ENCODE results near the gene MSX1. TPM values are rescaled to one million over a fixed set of nuclear protein-coding genes. Genes with fewer than 3 reads are reported as not detected.

Gene MSX1
- polyA plus RNA-seq, 1 experiment, result 1.7 TPM

DNA sequence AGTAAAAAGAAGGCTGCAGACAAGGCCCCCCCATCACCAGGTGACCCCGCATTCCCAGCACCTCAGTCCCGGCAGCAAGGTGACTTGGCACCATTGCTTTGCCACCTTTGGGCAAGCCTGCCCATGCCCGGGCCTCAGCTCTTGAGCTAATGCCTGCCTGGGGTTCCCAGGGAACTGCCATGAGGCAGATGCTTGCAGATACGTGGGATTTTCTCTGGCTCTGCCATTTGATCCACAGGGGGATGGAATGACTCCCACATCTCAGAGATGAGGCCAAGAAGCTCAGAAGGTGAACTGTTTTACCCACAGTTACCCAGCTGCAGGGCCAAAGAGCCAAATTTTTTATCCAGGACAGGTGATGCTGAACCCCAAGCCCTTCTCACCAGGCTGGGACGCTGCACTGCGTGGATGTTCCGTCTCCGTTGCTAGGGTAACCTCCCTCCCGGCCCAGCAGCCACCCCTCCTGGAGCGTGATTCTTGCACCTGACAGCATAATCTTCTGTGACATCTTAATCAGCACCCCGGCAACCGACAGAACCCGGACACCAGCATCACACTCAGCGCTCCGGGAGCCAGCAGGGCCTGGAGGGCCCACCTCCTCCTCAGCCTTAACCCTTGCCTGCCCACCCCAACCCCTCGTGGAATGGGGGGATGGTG, 15.7 kb upstream of the MSX1 start:
- POLR2A ChIA-PET, result no interaction called here
- CTCF ChIA-PET, result no interaction called here
- H3K9me3 ChIP-seq (ENCODE audit: control insufficient read depth, insufficient read depth, low read length), result no peaks in the 10 kb centered on the region
- TF ChIP-seq, protein P1, sequence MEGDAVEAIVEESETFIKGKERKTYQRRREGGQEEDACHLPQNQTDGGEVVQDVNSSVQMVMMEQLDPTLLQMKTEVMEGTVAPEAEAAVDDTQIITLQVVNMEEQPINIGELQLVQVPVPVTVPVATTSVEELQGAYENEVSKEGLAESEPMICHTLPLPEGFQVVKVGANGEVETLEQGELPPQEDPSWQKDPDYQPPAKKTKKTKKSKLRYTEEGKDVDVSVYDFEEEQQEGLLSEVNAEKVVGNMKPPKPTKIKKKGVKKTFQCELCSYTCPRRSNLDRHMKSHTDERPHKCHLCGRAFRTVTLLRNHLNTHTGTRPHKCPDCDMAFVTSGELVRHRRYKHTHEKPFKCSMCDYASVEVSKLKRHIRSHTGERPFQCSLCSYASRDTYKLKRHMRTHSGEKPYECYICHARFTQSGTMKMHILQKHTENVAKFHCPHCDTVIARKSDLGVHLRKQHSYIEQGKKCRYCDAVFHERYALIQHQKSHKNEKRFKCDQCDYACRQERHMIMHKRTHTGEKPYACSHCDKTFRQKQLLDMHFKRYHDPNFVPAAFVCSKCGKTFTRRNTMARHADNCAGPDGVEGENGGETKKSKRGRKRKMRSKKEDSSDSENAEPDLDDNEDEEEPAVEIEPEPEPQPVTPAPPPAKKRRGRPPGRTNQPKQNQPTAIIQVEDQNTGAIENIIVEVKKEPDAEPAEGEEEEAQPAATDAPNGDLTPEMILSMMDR (IDR thresholded peaks at IDR 0.05; ENCODE audit: low read depth, low read length), result no peak
- H3K27me3 ChIP-seq (ENCODE audit: control insufficient read depth, insufficient read depth, low read length), result peaks cover 30% of the 10 kb centered on the region
- H3K4me3 ChIP-seq (ENCODE audit: low read depth, low read length), result no peak overlapping the region
- H3K27ac ChIP-seq (ENCODE audit: low read depth, low read length), result no peak overlapping the region
- DNase-seq (ENCODE audit: low read depth, low spot score), result no peak

DNA sequence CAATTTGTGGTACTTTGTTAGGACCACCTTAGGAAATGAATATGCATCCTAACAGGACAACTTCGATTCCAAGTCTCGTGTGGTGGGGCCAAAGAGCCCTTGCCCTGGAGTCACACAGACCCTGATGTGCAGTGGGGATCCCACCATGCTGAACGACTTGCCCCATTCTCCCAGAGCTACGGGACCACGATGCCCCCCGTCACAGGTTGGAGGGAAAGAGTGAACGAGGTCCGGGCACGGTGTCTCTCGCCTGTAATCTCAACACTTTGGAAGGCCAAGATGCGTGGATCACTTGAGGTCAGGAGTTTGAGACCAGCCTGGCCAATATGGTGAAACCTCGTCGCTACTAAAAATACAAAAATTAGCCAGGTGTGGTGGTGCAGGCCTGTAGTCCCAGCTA, 14.4 kb upstream of the MSX1 start:
- ChIA-PET POLR2A (no interaction called here), CTCF (no interaction called here)
- TF ChIP-seq, protein P1 (IDR thresholded peaks at IDR 0.05; ENCODE audit: low read depth, low read length), result no peak
- H3K4me3 ChIP-seq (ENCODE audit: low read depth, low read length), result no peak overlapping the region
- DNase-seq (ENCODE audit: low read depth, low spot score), result no peak
- H3K27me3 ChIP-seq (ENCODE audit: control insufficient read depth, insufficient read depth, low read length), result peaks cover 23% of the 10 kb centered on the region
- H3K27ac ChIP-seq (ENCODE audit: low read depth, low read length), result no peak overlapping the region
- H3K9me3 ChIP-seq (ENCODE audit: control insufficient read depth, insufficient read depth, low read length), result no peaks in the 10 kb centered on the region

DNA sequence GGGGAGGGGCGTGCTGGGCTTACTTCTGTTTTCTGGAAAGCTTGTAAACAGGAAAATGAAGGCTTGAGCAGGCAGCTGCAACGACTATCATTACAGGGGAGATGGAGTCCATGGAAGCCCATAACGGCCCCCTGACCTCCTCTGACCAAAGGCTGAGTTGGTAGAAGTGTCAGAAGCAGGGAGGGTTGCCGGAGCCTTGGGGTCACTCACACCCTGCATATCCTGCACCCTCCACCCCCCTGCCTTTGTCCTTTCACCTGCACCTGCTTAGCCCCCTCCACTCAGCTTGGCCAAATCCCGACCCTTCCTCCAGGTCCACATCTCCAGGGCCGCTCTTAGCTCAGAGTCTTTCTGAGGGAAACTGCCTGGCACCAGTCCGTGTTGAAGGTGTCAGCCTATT, 12.5 kb upstream of the MSX1 start:
- ChIA-PET POLR2A (no interaction called here), CTCF (no interaction called here)
- H3K9me3 ChIP-seq (ENCODE audit: control insufficient read depth, insufficient read depth, low read length), result no peaks in the 10 kb centered on the region
- TF ChIP-seq, protein P1 (IDR thresholded peaks at IDR 0.05; ENCODE audit: low read depth, low read length), result no peak
- H3K4me3 ChIP-seq (ENCODE audit: low read depth, low read length), result no peak overlapping the region
- DNase-seq (ENCODE audit: low read depth, low spot score), result no peak
- H3K27me3 ChIP-seq (ENCODE audit: control insufficient read depth, insufficient read depth, low read length), result peaks cover 20% of the 10 kb centered on the region
- no peak overlapping the region for H3K27ac ChIP-seq (ENCODE audit: low read depth, low read length)

DNA sequence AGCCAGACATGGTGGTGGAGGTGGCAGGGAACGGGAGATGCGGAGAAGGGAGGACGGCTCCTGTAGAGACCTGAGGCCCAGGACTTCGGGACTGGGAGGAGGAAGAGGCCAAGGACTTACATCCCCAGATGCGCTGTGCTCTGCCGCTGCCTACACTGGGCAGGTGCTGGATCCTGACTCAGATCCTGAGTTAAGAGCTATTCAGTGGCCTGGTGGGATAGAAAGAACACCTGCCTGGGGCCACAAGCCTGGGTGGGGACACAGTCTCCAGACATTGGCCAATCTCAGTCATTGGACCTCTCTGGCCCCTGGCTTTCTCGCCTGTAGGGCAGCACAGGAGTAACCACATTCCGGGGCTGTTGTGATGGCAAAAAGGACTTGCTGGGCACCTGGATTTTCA, 10.9 kb upstream of the MSX1 start:
- Histone ChIP-seq H3K27ac (ENCODE audit: low read depth, low read length) (no peak overlapping the region), H3K27me3 (ENCODE audit: control insufficient read depth, insufficient read depth, low read length) (peaks cover 22% of the 10 kb centered on the region), H3K4me3 (ENCODE audit: low read depth, low read length) (no peak overlapping the region), H3K9me3 (ENCODE audit: control insufficient read depth, insufficient read depth, low read length) (no peaks in the 10 kb centered on the region; the same call in 1 of the 2 replicates)
- DNase-seq (ENCODE audit: low read depth, low spot score), result no peak
- ChIA-PET POLR2A (no interaction called here), CTCF (no interaction called here)
- TF ChIP-seq, protein P1 (IDR thresholded peaks at IDR 0.05; ENCODE audit: low read depth, low read length), result no peak

DNA sequence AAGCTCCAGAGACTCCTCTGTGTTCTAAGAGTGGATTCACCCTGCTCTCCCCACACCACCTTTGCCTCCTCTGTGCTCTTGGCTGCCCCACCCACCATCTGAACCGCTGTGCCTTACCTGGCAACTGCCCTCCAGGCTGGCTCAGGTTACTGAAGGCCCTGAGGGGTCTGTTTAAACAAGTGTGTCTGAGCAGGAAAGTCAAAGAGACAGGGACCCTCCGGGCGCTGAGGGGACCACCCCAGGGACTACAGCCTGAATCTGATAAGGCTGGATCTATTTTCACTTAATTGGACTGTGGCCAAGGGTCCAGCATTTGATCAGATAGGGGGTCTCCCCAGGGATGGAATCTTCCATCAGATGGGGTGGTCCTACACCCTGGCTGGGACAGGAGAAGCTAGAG, 10.4 kb upstream of the MSX1 start:
- no peaks in the 10 kb centered on the region; the same call in 1 of the 2 replicates for H3K9me3 ChIP-seq (ENCODE audit: control insufficient read depth, insufficient read depth, low read length)
- no peak for DNase-seq (ENCODE audit: low read depth, low spot score)
- TF ChIP-seq, protein P1 (IDR thresholded peaks at IDR 0.05; ENCODE audit: low read depth, low read length), result no peak
- no peak overlapping the region for H3K4me3 ChIP-seq (ENCODE audit: low read depth, low read length)
- peaks cover 24% of the 10 kb centered on the region for H3K27me3 ChIP-seq (ENCODE audit: control insufficient read depth, insufficient read depth, low read length)
- ChIA-PET CTCF (no interaction called here), POLR2A (no interaction called here)
- no peak overlapping the region for H3K27ac ChIP-seq (ENCODE audit: low read depth, low read length)

Measured in AG04450 (cell line).